Measurements from ENCODE around the gene DLX1.

DLX1 gene

GRCh38 chr2:172085460-172086159, at the start of gene DLX1:
DLX1 (plus strand) TSS chr2:172085507; CDS start chr2:172085678, 171 bp downstream.
- TF ChIP-seq CTCF (IDR thresholded peaks at IDR 0.05; ENCODE audit: low read depth, low read length): no peak
- peak within 1 kb of the TSS; percentile 70 for H3K4me3 ChIP-seq (ENCODE audit: low read depth, low read length)

- H3K4me3 ChIP-seq (ENCODE audit: low read depth, low read length): no peak overlapping the region
- no peak for TF ChIP-seq CTCF (IDR thresholded peaks at IDR 0.05; ENCODE audit: low read depth, low read length)
Measured at GRCh38 chr2:172038121-172038520, 47.2 kb upstream of the DLX1 start.

GRCh38 chr2:172038604-172039003, 46.7 kb upstream of the DLX1 start:
- no peak overlapping the region for H3K4me3 ChIP-seq (ENCODE audit: low read depth, low read length)
- no peak for TF ChIP-seq CTCF (IDR thresholded peaks at IDR 0.05; ENCODE audit: low read depth, low read length)

GRCh38 chr2:172039011-172039704, 46.1 kb upstream of the DLX1 start:
- no peak for TF ChIP-seq CTCF (IDR thresholded peaks at IDR 0.05; ENCODE audit: low read depth, low read length)

GRCh38 chr2:172040311-172040710, 45.0 kb upstream of the DLX1 start:
- no peak overlapping the region for H3K4me3 ChIP-seq (ENCODE audit: low read depth, low read length)
- no peak for TF ChIP-seq CTCF (IDR thresholded peaks at IDR 0.05; ENCODE audit: low read depth, low read length)

More at GRCh38 chr2:172039011-172039704, 46.1 kb upstream of the DLX1 start:
- H3K4me3 ChIP-seq (ENCODE audit: low read depth, low read length): no peak overlapping the region

GRCh38 chr2:172046080-172046678, 39.1 kb upstream of the DLX1 start:
- TF ChIP-seq CTCF (IDR thresholded peaks at IDR 0.05; ENCODE audit: low read depth, low read length): no peak

More at GRCh38 chr2:172046080-172046678, 39.1 kb upstream of the DLX1 start:
- no peak overlapping the region for H3K4me3 ChIP-seq (ENCODE audit: low read depth, low read length)

All from WI38 (cell line).